Measurements from ENCODE around the gene CLCN7.

CLCN7 gene, protein sequence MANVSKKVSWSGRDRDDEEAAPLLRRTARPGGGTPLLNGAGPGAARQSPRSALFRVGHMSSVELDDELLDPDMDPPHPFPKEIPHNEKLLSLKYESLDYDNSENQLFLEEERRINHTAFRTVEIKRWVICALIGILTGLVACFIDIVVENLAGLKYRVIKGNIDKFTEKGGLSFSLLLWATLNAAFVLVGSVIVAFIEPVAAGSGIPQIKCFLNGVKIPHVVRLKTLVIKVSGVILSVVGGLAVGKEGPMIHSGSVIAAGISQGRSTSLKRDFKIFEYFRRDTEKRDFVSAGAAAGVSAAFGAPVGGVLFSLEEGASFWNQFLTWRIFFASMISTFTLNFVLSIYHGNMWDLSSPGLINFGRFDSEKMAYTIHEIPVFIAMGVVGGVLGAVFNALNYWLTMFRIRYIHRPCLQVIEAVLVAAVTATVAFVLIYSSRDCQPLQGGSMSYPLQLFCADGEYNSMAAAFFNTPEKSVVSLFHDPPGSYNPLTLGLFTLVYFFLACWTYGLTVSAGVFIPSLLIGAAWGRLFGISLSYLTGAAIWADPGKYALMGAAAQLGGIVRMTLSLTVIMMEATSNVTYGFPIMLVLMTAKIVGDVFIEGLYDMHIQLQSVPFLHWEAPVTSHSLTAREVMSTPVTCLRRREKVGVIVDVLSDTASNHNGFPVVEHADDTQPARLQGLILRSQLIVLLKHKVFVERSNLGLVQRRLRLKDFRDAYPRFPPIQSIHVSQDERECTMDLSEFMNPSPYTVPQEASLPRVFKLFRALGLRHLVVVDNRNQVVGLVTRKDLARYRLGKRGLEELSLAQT

DNA sequence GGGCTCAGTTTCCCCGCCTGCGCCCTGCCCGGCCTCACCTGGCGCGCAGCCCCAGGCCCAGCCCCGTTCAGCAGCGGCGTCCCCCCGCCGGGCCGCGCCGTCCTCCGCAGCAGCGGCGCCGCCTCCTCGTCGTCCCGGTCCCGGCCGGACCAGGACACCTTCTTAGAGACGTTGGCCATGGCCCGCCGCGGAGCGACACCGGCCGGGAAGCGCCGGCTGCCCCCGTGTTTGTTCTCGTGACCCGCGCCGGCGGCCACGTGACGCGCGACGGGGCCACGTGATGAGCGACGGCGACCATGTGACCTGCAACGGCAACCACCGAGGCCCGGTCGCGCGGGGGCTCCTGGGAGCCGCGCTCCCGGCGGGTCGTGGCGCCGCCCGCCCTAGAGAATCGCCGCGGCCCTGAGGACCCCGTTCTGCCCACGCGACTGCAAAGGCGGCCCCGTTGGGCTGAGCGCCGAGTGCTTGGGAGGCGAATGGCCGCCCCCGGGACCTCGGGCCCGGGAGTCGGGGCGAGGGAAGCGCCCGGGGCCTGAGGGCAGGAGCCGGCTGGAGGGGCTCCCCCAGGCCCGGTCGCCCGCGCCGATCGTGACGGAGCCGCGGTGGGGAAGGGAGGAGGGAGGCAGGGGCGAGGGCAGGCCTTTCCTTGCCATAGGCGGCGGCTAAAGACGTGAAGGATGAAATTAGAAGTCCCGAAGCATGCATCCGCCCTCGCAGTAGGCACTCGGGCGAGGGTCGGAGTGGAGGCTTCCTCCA lies at the start of gene CLCN7:
Gene CLCN7, minus strand, starts transcription at position 233 of the 756 bp plus-strand sequence. Its CDS starts 54 bp downstream, at position 179.
- peak in 57 of 58 donors; percentile 37 to 94 (median 82) for DNase-seq

DNA sequence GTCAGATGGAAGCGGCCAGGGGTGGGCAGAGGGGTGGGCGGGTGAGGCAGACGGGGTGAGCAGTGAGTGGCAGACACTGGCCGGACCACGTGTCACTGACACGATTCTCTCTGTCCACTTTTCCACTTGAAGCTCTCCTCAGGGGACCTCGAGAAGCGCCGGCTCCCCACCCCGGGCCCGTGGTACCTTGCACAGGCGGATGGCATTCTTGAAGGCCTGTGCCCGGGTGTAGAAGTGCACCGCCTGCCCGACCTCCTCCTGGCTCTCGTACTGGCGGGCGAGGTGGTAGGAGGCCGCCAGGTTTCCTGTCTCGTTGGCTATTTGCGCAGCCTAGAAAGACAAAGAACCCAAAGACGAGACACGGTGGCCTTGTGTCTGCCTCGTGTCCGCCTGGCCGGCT lies 49.5 kb upstream of the CLCN7 start:
- DNase-seq: no peak

DNA sequence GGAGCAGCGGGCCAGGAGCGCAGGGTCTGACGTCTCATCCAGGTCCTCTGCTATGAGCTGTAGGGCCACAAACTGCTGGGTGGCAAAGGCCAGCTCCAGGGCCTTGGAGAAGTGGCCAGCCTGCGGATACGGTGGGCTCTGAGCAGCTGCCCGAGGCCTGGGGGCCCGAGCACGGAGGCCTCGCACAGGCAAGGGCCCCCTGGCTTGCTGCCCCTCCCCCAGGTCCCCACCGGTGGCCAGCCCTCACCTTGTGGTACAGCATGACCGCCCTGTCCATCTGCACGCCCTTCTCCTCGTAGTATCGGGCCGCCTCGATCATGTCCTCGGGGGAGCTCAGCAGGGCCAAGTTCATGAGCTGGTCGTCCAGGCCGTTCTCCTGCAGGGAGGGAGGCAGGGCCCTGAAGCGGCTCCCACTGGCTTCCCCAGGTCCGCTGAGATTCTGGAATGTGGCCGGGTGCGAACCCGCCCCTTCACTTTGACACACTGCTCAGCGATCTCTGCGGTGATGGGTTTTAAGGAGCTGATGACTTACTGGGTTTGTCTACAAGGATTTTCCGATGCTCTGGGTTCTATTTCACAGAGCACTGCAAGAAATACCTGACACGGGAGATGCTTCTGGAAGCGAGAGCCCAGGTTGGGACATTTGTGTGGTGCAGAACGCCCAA lies 48.9 kb upstream of the CLCN7 start:
- no peak for DNase-seq

DNA sequence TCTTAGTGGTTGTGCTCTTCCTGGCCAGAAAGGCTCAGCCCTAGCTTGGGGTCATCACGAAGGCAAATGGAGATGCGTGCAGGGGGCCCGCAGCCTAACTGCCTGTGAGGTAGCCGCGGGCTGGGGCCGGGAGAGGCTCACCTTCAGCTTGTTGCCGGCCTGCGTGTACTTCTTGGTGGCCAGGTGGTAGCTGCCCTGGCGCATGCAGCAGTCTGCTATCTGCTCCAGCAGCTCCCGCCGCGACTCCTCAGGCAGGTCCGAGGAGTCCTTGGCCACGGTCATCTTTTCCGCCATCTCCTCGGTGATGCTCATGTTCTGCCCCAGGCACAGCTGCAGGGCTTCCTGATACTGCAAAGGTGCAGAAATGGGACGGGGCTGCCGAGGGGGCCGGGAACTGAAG lies 45.6 kb upstream of the CLCN7 start:
- no peak for DNase-seq

DNA sequence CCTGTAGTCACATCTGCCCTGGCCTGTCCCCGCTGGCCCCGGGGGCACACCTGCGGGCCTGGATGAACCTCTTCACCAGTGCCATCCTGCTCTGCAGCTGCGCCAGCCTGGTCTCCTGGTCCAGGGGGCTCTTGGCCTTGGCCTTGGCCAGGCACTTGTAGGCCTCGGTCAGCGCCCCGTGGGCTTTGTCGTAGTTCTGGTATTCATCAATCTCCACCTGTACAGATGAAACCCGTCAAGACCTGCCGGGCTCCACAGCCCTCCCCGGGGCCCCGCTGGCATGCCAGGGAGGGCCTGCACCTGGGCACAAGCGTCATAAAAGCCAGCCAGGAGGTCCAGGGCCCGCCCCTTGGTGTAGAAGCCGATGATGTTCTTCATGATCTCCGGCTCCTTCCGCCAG lies 45.0 kb upstream of the CLCN7 start:
- no peak for DNase-seq

DNA sequence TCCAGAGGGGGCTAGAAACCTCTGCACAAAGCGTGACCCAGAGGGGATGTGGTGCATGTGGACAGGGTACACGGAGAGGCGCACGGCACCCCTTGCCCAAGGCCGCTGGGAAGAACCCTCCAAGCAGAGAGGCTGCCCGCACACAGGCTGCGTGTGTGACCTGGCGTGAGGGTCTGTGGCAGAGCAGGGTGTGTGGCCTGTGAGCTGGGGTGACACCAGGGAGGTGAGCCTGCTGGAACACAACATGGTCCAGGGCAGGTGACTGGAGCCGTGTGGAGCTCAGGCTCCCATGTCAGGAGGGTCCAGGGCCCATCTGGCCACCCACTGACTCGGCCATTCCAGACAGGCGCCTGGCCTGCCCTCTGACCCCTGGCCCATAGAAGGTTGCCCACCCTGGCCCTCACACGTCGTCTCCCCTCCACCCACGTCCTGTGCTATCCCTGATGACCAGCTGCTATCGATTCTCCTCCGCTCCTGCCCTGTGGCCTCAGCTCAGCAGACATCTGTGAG lies 43.9 kb upstream of the CLCN7 start:
- no peak for DNase-seq

DNA sequence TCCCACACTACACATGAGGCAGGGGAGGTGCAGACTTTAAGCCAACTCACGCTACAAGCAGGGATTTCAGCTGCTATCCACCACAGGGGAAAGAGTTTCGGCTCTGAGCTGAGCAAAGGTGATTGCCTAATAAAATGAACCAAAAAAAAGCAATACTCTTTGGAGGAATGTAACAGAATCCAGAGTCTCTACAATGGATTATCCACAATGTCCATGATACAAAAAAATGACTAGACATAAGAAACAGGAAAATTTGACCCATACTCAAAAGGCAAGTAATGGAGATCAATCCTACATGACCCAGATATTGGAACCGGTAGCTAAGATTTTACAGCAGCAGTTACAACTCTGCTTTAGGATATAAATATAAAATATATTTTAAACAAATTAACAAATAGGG lies 39.7 kb upstream of the CLCN7 start:
- DNase-seq: no peak

DNA sequence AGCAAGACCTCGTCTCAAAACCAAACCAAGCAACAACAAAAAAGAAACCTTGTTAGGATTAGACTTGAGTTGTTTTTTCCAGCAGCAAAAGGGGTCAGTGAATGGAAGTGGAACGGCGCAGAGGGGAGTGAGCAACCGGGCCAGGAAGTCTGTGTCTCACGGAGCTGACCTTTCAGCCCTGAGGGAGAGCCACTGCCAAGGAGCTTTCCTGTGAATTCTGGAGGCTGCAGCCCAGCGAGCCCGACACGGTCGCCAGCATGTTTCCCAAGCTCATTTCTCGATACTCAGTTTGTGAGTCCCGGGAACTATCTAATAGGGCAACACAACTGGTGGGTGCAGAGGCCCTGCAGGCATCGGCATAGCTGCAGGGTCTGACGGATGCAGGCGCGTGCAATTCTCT lies 37.9 kb upstream of the CLCN7 start:
- peak in 1 of 58 donors; percentile 20 for DNase-seq

DNA sequence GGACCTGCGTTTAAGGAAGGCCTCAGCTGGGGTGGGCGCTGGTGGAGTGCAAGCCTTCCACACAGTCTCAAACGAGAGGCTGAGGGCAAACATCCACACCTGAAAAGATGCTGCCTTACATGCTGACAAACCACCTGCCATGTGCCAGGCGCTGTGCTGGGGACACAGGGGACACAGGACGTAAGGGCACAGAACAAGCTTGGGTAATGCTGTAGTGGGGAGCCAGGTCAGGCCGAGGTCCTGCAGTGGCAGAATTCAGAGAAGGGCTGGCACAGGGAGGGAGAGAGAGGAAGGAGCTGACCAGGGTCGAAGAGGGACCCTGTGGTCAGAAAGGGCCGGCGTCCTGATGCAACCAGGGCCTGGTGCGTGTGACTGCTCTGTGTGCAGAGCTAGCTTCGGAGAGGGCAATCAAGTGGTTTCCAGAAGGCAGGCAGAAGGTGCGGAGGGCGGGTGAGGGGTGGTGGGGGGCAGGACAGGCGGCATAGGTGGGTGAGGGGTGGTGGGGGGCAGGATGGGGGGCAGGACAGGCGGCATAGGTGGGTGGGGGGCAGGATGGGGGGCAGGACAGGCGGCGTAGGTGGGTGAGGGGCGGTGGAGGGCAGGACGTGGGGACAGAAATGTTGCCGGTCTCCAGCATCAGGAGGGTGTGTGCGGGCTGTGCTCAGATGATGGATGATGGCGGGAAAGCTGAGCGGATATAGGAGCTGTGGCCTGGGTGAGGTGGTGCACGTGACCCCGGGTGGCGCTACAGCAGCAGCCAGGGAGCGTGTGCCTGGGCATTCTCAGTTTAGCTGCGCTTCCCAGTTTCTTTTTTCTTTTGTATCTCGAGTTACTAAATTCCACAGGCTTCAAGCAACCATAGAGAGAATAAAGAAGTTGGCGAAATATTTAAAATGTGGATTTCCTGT lies 37.1 kb upstream of the CLCN7 start:
- no peak for DNase-seq

DNA sequence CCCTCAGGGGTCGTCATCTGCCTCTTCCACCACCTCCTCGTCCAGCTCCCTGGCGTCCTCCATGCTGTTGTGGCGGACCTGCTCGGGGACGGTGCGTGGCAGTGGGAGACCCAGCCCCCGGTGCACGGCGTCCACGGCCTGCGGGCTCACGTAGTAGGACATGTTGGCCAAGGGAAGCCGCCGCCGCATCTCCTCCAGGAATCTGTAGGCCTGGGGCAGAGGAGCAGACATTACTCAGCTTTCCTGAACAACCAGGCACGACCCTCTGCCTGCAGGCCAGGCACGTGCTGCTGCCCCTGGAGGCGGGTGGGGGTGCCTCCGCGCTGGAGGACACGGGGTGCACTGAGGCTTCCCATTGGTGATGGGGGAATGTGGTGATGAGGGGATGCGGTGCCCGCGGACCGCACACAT lies 36.1 kb upstream of the CLCN7 start:
- DNase-seq: no peak

DNA sequence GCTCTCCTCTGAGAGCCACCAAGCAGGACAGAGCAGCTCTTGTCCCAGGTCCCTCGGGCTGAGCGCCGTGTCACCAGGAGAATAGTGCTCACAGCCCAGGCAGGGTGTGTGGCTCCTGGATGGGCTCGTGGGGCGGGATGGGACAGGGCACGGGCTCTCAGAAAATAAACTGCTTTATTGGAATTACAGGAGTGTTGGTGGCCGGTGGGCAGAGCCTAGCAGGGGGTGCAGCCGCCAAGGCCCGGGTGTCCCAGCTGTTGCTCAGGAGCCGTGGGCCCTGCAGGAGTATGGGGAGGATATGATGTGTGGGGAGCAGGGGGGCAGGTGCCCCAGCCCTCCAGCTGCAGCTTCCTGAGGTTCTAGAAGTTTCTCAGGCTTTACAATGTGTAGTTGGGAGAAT lies 35.4 kb upstream of the CLCN7 start:
- no peak for DNase-seq

DNA sequence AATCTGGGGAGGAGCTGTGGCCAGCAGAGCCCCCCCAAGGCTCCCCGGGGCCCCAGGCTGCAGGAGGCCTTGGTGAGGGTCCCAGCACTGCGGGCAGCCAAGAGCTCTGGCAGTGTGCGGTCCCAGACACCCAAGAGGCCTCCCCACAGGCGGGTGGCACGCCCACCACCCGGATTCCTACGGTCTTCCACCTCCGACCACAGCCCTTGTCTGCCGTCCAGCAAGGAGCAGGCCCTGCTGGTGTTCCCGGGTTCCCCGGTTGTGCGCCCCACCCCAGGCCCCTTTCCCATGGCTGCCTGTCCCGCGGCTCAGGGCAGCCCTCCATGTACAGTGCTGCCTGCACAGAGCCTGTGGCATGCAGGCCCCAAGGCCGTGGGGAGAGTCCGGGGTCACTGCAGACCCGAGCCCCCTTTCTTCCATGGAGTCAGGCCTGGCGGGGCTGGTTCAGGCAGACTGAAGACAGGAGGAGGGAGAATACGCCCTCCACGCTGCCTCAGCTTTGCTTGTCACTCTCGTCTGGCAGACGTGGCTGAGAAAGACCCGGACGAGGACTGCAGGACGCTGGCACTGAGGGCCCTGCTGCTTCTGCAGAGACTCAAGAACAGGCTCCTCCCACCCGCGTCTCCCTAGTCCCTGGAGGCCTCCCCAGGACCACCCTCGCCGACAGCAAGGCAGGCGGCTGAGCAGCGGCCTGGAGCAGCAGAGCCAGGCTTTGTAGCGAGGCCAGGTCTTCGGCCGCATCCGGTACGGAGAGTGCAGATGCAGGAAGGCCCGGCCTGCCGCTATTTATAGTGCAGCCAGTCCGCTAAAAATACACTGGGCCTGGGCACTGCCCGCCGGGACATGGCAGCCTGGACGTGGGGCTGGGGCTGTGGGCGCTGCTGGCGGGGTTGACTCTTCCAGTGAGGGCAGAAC lies 34.7 kb upstream of the CLCN7 start:
- DNase-seq: peak in 7 of 58 donors; percentile 10 to 22 (median 13)

DNA sequence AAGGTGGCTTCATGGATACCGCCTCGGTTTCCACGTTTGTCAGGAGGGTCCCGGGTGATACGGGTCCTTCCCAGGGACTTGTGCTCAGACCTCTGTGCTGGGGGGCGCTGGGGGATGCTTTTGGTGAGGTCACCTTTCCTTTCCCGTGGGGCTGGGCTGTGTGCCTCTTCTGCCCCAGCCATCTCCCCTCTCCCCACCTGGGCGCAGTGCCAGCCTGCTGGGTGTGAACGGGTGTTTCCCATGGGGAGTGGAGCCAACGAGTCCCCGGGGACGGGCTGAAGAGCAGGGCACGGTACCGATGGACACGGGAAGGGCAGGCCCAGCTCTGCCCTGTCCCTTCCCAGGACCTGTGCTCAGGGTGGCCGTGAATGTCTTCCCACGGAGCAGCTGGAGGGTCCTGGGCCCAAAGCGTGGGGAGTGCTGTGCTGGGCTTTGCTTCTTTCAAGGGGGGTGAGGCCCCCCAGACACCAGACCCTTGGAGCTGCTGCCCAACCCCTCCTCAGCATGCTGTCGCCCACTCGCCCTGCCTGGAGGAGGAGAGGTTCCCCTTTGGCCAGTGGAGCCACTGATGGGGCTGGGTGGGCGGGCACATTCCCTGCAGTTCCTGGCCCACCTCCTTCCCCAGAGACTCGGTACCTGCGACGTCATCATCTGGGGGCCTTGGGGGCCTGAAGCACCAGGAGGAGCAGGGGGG lies 33.8 kb upstream of the CLCN7 start:
- DNase-seq: no peak

DNA sequence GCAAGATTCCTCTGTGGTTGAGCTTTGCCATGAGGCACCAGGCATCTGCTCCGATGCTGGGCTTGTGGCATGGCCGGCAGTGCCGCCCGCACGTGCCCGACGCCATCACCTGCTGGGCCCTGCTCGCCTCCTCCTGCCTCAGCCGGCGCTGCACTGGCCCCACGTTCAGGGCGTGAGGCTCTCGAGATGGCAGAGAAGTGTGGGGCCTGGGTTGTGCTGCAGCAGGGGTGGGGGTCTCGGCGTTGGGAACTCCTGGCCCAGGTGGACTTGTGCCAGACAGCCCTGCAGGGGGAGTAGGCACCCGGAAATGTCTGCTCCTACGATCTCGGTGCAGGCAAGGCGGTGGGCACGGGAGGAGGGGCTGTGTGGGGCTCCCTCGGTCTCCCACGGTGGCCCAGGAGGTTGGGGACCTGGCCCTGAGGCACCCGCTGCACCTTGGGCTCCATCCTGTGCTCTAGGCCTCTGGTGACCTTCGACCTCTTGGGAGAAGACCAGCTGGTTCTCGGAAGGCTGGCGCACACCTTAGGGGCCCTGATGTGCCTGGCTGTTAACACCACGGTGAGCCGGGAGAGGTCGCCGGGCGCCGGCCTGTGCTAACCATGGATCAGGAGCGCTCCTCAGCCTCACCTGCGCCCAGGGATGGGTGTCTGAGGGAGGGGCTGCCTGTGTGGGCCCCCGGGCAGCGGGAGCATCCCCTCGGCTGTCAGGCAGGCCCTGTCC lies 31.8 kb upstream of the CLCN7 start:
- DNase-seq: no peak

DNA sequence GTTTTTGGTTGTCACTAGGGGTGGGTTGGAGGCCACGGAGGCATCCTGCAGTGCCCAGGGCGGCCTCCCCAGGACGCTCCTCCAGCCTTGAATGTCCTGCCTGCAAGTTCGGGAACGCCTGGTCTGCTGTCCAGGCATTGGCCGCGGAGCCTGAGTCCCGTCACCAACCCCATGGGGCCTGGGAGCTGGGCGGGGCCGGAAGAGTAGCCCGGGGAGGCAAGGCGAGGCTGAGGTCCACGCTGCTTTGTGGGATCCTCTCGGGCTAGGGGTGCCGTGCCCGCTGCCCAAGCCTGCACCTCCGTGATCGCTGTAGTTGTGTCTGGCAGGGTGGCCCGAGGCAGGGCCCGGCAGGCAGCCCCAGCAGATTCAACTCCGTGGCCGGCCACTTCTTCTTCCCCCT lies 31.1 kb upstream of the CLCN7 start:
- no peak for DNase-seq

DNA sequence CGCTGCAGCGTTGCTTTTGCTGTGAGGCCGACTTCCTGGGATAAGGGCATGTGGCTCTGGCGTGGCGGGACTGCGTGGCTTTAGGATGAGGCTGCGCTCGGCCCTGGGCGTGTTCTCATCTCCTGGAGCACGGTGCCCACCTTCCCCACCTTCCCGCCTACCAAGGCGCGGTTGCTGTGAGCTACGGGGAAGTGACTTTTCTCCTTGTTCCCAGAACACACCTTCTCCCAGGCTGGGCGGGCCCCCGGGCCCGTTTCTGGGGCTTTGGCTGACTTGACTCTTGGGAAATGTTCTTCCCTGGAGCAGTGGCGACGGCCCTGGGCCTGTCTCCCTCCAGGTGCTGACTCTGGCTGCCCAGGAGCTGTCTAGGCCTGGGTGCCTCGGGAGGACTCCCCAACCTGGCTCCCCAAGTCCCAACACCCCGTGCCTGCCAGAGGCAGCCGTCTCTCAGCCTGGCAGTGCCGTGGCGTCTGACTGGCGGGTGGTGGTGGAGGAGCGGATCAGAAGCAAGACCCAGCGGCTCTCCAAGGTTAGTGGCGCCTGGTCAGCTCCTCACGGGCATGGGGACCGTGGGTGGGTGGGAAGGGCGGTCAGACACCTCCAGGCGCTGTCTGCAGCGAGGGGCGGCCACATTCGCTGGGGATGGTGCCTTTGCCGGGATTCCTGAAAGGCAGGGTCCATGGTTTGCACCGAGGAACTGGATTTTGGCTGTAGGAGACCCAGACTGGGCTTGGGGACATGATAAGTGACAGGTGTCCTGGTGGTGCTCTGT lies 30.4 kb upstream of the CLCN7 start:
- DNase-seq: no peak
